GM19463 (cell line): ENCODE measurements around the gene CIROP.

Experiments
- ATAC-seq: cut with Tn5 transposase; IDR thresholded peaks from one replicate; pipeline ENCODE4 v1.9.1; 2021; ENCODE audit warnings: mild to moderate bottlenecking, moderate library complexity; ENCODE audit not compliant: unreplicated experiment

The CIROP gene

DNA sequence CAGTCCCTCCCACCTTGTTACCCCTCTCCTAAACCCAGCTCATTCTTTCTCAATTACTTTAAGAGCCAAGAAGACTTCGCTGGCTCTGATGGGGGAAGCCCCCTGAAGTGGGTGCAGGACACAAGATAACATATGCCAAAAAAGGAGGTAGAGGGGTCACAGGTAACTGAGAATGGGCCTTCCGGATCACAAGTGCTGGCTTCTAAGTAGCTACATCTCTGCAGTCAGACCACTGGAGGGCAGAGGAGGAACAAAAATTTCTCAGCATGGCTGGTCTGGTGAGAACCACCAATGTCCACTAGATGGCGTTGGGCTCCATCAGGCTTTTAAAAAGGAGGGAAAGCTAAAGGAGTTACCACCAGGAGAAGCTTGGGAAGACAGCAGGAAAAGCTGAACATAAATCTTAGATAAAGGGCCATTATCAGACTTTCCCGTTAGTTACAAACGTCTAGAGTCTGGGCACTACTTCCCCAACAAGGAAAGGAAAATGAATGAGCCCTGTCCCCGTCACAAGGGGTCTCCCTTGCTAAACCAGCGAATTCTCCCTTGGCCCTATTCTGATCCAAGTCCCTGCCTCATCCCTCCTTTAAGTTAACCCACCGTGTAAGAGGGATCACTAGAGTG, 35.9 kb downstream of the CIROP start:
- ATAC-seq = peak; percentile 64

DNA sequence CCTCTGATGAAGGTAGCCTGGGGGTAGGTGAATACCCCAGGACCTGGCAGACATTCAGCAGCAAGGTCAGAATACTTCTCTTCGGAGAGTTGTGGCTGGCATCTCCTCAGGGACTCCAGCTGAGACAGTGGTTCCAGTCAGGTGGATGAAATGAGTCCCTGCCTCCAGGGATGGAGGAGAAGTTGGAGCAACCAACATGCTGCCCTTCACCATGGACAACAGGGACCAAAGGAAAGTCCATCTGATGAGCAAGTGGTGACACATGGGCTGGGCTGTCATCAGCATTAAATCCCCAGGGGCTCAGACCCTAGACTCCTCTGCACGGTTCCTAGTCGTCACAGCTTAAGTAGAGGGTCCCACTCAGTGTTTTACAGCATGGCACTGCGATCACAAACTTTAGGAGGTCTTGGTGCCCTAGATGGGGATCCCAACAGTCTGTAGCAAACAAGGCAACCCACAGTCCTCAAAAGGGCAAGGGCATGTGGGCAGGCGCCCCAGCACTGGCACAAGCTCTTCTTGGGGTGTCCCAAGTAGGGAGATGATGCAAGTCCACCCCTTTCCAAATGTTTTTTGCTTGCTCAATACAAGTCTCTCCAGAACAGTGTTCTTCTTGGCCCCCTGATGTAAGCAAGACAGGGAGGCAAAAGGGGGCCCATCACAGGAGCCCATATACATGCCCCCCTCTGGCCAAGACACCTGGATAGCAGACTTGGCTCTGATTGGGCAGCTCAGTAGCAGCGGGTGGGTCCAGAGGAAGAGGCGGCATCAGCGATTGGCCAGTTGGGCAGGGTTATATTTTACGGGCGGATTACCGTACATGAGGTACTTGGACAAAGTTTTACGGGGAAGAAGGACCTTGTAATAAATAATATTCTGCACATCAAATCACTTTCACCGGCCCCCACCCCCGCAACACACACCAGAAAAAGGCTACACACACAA, 36.7 kb downstream of the CIROP start:
- ATAC-seq = no peak

DNA sequence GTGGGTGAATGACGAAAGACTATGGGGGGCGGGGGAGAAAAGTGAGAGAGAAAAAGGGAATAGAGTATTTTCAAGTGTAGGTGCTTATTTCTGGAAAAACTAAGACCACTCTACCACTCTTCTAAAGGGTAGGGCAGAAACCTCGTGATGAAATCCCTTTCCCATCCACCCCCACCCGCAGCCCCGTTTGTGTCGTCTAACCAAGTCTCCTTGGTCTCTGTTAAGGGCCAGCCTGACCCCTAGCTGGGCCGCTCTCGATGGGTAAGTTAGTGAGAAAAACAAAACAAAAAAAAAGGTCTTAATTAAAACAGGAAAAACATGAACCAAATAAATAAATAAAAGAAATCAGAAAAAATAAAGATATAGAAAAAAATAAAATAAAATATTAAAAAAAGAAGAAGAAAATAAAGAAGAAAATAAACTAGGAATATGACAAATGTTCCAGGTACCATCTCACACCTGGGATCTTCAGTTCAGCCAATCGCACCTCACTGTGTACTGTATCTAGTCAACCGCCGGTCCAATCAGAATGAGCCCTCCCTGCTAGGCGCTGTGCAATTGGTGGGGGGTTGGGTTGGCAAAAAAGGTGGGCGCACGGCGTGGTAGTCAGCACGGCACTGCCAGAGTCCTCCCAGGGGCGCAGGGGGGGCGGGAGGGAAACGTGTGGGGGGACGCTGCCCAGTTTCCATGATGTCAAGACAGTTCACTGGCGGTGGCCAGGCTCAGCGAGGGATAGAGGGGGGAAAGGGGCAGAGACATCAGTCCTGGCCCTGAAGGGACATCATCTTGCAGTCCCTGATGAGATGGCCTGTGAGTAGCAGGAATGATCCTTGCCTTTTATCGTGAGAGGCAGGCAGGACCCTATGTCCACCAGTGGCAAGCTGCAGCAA, 37.7 kb downstream of the CIROP start:
- ATAC-seq = no peak

DNA sequence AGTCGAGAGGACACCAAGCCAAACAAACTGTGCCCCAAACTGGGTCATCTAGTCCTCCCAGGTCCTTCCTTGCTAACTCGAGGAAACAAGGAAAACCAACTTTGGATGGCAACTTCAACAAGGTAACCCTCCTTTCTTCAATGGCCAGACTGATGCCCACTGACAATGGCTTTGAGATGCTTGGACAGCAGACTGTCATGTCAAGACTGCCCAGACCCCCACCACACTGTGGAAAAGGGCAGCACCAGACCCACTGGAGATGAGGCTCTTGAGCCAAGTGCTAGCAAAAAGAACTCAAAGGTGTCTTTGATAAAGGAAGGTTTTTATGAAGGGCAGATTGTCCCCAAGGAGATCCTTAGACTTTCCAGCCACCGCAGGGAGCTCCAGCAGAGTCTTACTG, 38.4 kb downstream of the CIROP start:
- ATAC-seq = no peak

DNA sequence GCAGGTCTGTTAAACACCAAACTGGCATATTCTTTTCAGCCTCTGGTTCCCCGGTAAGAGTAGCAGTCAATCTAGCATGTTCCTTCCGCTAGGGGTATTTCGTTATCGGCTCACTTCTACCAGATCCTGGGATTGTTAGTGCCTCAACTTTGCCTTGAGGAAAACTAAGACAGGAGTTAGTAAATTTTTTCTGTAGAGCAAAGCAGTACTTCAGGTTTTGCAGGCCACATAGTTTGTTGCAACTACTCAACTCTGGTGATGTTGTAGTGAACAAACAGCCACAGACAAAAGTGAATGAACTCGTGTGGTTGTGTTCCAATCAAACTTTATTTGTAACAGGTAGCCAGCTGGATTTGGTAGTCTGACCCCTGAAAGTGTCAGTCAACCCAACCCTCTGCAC, 41.2 kb downstream of the CIROP start:
- ATAC-seq = no peak

DNA sequence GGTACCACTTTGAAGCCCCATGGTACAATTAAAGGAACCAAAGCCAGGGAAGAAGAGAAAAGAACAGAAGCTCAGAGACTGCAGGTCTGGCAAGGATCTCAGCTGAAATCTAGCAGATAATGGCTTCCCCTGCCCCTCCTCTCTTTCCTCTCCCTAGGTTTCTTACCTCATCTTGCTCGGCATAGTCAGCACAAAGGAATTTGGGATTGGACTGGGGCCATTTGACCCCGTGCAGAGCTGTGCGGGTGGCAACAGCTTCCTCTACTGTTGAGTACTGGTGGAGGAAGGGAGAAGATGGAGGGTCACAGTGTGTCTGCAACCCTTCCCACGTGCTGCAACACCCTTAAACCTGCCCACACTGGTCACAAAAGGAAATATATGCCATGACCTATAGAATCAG, 42.8 kb downstream of the CIROP start:
- ATAC-seq = no peak

DNA sequence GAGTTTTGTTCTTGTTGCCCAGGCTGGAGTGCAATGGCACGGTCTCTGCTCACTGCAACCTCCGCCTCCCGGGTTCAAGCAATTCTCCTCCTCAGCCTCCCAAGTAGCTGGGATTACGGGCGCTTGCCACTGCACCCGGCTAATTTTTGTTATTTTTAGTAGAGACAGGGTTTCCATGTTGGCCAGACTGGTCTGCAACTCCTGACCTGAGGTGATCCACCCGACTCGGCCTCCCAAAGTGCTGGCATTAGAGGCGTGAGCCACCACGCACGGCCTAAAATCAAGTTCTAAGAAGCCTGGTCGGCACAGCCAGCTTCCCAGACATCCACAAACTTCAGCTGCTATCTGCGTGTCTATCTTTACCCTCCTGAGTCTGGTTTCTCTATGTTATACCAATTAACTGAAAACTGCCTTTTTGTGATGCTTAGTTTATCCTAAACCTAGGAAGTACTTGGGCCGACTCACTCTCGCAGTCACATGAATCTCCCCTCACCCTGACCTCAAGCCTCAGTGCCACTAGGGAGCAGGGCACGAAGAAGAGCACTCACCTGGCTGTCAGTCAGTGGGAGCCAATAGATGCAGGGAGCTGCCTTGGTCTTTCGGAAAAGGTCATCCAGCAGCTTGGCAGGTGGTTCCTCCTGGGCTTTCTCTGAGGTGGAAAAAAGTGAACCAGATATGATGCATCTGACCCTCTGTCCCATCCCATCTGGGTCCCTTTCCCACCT, 44.1 kb downstream of the CIROP start:
- ATAC-seq = no peak

DNA sequence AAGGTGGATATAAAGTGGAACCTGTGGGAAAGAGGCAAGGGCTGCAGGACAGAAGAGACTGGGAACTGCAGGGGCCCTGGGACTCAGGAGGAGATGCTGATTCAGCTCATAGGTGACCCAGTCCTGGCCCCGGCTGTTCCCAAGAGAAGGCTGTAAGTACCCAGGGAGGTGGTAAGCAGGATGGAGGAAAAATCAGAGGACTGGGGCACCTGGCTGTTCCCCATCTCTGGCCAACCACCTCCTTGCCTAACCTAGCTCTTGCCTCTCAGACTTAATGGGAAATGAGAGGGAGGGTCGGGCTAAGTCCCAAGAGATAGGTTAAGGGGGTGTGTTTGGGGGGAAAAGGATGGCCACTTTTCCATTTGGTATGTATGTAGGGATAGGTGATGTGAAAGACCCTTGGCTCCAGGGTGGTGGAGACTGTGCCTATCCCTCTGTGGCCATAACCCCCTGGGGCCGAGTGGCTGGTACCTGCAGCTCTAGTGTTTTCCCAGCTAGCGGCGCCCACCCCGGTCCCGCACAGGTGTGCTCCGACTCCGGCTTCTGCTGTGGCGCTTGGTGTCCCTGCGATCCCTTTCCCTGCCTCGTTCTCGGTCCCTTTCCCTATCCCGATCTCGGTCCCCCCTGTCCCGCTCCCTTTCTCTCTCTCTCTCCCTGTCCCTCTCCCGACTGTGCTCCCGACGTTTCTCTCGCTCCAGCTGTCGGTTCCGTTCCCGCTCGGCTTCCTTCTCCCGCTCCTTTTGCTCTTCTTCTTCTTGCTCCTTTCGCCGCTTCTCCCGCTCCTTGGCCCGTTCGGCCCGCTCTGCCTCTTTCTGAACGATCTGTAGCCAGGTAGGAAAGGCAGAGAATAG, 45.9 kb downstream of the CIROP start:
- ATAC-seq = no peak

DNA sequence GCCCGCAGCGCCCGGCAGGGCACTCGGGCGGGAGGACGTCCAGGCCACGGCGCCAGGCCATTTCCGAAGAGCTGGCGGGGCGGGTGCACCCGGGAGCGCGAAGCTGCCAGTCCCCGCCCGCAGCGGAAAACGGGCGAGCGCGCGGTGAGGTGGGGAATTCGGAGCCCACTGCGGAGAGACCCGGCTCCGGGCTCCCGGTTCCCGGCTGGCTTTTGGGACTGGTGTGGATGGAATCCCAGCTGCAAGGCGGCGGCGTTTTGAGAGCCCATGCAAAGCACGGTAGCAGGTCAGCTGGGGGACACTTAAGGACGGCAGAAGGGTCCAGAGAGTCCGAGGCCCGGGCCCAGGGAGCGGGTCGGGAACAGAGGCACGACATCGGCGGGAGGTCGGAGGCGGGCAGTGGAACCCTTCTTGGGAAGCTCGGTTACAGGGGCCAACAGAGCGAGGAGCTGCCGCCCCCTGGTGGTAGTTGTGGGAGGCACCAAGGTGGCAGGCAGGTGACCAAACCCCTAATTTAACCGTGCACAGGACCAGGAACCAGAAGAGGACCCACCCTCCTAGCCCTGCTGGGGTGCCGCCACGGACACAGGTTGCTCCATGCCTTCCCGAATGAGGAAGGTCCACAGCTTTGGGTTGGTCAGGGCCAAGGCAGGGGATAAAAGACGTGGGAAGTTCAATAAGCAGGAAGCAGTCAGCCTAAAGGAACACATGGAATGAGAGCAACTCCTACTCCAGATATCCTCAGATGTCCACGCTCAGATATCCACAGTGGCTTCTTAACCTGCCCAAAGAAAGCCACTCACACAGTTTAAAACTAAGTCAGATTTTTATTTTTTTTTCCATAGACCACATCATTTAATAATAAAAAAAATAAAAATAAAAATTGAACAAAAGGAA, 46.8 kb downstream of the CIROP start:
- ATAC-seq = peak; percentile 56

DNA sequence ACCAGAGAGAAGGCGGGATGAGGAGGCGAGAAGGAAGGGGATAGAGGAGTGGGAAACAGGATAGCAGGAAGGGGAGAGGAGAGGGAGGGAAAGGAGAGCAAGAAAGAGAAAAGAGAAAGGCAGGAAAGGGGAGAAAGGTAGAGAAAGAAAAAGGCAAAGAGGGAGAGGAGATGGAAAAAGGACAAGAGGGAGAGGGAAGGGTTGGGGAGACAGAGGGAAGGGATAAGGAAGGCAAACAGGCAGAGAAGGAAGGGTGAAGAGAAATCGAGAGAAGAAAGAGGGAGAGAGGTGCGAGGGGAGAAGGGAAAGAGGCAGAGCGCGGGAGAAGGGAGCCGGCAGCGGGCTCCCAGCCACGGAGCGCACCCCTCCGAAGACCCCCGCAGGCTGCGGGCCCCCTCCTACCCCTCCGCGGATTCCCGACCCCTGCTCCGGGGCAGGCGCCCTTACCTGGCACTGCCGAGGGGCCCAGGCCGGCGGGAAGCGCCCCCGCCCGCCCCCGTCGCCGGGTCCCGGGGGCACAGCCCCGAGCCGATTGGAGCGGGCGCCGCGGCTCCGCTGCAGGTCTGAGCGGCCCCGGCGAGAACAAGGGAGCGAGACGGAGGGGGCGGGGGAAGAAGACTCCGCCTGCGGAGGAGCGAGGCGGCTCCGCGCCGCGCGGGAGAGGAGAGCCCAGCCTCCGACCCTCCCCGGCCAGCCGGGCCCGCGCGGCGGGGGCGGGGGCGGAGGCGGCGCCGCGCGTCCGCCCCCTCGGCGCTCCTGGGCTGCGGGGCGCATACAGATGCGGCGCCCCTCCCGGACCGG, 47.6 kb downstream of the CIROP start, which contains the start of gene CDH24:
Gene CDH24 (minus strand): TSS at position 565 of the 801 bp plus-strand sequence. CDS start 1,787 bp downstream, outside the sequence.
- peak; percentile 62 for ATAC-seq

DNA sequence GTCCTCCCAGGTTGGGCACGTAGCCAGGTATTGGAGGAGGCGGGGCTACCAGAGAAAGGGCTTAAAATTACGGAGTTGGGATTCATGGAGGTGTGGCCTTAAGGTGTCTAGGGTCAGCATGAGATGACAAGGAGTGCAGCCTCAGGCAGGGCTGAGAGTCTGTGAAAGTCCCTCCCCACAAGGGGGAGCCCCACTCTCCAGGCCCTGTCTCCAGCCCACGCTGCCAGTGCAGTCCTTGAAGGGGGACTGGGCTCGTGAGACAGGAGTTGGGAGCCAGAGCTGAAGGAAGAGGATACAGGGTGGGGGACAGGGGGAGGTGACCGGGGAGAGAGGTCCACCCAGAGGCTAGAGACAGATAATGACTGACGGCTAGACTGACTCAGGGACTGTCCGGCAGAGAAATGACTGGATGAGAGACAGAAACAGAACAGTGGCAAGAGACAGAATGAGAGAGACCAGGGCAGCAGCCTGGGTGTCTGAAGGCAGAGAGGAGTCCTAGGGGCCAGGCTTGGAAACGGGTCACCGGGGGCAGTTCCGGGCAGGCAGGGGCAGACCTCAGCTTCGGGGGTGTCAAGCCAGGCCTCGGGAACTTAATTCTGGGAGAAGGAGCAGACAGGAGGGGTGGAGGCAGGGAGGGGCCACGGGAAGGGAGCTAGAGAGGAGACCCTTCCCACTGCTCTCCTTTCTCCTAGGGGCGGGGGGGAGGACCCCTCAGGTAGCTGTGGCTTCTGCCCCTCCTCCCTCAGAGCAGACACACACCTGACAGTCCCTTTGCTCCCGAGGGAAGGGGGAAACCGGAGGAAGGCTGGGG, 48.4 kb downstream of the CIROP start:
- peak; percentile 66 for ATAC-seq

DNA sequence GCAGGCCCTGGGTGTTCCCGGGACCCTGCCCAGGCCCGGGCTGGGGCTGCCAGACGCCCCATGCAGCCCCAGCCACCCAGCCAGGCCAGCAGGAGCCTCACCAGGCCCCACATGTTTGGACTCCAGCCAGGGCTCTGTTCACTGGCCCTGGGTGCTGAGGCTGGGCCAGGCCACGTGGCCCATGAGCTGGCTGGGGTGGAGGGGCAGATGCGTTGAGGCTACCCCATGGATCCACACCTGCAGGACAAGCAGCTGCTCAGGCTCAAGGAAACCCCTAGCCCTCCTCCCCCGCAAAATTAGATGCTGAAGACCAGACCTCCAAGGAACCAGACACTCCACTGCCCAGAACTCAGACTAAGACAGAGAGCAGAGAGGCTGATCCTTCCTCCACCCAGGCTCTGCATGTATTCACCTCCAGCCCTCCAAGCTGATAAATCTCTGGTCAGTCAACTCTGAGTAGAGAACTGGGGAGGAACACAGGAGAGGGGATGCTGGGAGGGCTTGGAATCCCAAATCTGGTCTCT, 49.1 kb downstream of the CIROP start:
- no peak for ATAC-seq

DNA sequence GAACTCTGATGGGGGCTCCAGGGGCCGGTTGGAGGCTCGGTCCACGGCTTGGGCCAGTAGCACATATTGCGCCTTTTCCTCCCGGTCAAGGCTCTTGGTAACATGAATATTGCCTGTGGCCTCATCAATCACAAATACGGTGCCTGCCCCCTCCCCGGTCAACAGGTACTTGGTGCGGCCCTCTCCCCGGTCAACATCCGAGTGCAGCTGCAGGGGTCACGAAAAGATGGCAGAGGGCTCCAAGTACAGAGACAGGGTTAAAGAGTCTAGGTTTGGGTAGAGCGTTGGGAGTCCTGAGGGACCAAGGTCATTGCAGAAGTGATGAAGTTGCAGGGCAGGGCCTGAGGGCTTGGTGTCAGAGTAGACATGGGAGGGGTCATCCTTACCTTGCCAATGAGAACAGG, 49.6 kb downstream of the CIROP start:
- ATAC-seq = no peak

DNA sequence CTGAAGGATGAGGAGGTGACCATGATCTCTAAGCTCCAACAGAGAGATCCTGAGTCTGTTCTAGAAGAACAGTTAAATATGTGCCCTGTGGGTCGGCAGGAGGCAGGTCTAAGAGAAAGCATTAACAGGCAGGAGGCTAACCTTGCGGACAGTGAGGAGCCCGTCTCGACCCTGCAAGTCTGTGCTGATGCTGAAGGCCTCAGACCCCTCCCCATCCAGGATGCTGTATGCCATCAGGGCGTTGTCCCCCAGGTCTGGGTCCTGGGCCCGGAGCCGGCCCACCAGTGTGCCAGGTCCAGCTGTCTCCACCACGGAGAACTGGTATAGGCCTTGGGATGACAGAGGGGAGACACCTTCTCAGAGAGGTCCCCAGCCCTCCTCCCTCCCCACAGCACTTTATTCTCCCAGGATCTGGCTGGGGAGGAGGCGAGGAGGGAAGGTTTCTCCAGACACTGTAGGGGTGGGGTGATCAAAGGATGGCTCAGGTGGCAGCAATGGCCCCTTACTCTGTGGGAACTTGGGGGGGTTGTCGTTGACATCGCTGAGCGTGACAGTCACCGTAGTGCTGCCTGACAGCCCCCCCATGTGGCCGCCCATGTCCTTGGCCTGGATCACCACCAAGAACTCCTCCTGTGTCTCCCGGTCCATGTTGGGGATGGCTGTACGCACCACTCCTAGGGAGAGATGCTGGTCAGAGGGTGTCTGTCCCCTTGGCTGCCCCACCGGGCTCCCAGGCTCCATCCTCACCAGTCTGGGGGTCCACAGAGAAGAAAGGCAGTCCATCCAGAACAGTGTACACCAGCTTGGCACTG, 50.6 kb downstream of the CIROP start:
- ATAC-seq = no peak

DNA sequence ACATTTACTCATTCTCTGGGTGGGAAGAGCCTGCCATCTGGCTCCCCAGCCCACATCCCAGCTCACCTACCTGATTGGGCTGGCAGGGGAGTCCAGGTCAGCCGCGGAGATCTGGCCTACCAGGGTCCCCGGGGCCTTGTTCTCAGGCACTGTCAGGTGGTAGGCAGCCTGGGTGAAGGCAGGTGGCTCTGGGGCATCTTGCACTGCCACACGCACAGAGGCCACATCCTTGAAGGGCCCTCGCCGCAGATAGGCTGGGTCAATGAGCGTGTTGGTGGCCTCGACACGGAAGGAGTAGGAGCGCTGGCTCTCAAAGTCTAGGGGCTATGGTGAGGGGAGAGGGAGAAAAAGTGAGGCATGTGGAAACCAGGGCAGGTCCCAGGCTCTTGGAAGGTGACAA, 51.4 kb downstream of the CIROP start:
- no peak for ATAC-seq

DNA sequence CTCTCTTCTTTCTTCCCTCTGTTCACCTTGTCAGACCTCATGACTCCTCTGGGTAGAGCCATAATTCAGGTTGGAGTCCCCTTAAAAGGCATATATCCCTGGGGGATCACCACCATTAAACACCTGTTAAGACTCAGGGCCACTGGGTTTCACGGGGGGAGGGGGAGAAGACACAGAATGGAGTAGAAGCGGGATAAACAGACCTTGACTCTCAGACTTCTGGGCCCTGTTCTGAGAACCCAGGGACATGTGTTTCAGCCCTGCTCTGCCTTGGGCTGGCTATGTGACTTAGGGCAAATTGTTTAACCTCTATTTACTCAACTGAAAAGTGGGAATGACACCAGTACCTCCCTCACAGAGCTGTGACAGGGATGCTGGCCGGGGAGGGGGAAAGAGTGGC, 52.1 kb downstream of the CIROP start:
- no peak for ATAC-seq
